ENCODE measurements around the gene KDM1A. TPM values are rescaled to one million over a fixed set of nuclear protein-coding genes. Genes with fewer than 3 reads are reported as not detected.

The KDM1A gene
- total and polyA plus RNA-seq, 9 of the 15 experiments (the other 6 are each of a cell fraction or from before 2014, with no cell fraction given): 59.2 to 181 (median 168) TPM

- TF ChIP-seq ELF2 (CRISPR knock-in tag; IDR thresholded peaks at IDR 0.05): 0 out of 2 replicates have a peak, but pooled peaks have one; percentile 25
- no peak for TF ChIP-seq SNRNP70 (optimal IDR thresholded peaks at IDR 0.05; ENCODE audit: low read depth, low read length)
- TF ChIP-seq SMC3 (conservative IDR thresholded peaks at IDR 0.05; ENCODE audit: insufficient read depth, low read depth, low read length): no peak
- peak; percentile 82 for TF ChIP-seq JUND (IDR thresholded peaks at IDR 0.05; ENCODE audit: borderline replicate concordance, low read depth, low read length)
- no peak; the same call in 2 of the 3 replicates for TF ChIP-seq JUND (tag; IDR thresholded peaks at IDR 0.05; ENCODE audit: borderline replicate concordance, low read depth, low read length)
- TF ChIP-seq EP300 (IDR thresholded peaks at IDR 0.05; ENCODE audit: low read length): peak; percentile 84
- TF ChIP-seq NONO (IDR thresholded peaks at IDR 0.05; ENCODE audit: low read depth in 2 of 2, low read length in 1 of 2): peak; percentile 69 to 80
- TF ChIP-seq, protein P1, sequence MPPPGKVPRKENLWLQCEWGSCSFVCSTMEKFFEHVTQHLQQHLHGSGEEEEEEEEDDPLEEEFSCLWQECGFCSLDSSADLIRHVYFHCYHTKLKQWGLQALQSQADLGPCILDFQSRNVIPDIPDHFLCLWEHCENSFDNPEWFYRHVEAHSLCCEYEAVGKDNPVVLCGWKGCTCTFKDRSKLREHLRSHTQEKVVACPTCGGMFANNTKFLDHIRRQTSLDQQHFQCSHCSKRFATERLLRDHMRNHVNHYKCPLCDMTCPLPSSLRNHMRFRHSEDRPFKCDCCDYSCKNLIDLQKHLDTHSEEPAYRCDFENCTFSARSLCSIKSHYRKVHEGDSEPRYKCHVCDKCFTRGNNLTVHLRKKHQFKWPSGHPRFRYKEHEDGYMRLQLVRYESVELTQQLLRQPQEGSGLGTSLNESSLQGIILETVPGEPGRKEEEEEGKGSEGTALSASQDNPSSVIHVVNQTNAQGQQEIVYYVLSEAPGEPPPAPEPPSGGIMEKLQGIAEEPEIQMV (tag; conservative IDR thresholded peaks at IDR 0.05; ENCODE audit: low read depth): no peak
- TF ChIP-seq MBD1 (CRISPR knock-in tag; IDR thresholded peaks at IDR 0.05): no peak
- no peak for TF ChIP-seq ZFP1 (CRISPR knock-in tag; IDR thresholded peaks at IDR 0.05)
- TF ChIP-seq HDAC6 (IDR thresholded peaks at IDR 0.05; ENCODE audit: low read depth, low read length): no peak
- peak; percentile 87; the same call in 1 of the 2 replicates for TF ChIP-seq FOXP4 (CRISPR knock-in tag; IDR thresholded peaks at IDR 0.05; ENCODE audit: borderline replicate concordance)
- peak; percentile 43; the same call in 1 of the 2 replicates for TF ChIP-seq MTA2 (IDR thresholded peaks at IDR 0.05; ENCODE audit: low read depth)
- TF ChIP-seq SIX5 (IDR thresholded peaks at IDR 0.05; ENCODE audit: borderline replicate concordance in 1 of 2, insufficient read depth in 1 of 2, low read depth in 1 of 2, low read length in 2 of 2): no peak; a peak in 1 of 4 replicates
- TF ChIP-seq MAX (CRISPR knock-in tag; IDR thresholded peaks at IDR 0.05): peak; percentile 98
- TF ChIP-seq SMAD2 (IDR thresholded peaks at IDR 0.05; ENCODE audit: low read depth, low read length): no peak
- no peak for TF ChIP-seq FOS (IDR thresholded peaks at IDR 0.05; ENCODE audit: extremely low read depth, insufficient read length)
- 0 out of 2 replicates have a peak, but pooled peaks have one; percentile 51 for TF ChIP-seq HDAC2 (IDR thresholded peaks at IDR 0.05)
- TF ChIP-seq ASH1L (IDR thresholded peaks at IDR 0.05; ENCODE audit: borderline replicate concordance, low read depth, partially characterized antibody): no peak
- TF ChIP-seq ZNF311 (CRISPR knock-in tag; IDR thresholded peaks at IDR 0.05): no peak
Measured at GRCh38 chr1:23019094-23019862, at the start of gene KDM1A (continued).

Data from K562 (cell line).